ENCODE data around the gene RAB3IL1.

- TF ChIP-seq, protein P1, sequence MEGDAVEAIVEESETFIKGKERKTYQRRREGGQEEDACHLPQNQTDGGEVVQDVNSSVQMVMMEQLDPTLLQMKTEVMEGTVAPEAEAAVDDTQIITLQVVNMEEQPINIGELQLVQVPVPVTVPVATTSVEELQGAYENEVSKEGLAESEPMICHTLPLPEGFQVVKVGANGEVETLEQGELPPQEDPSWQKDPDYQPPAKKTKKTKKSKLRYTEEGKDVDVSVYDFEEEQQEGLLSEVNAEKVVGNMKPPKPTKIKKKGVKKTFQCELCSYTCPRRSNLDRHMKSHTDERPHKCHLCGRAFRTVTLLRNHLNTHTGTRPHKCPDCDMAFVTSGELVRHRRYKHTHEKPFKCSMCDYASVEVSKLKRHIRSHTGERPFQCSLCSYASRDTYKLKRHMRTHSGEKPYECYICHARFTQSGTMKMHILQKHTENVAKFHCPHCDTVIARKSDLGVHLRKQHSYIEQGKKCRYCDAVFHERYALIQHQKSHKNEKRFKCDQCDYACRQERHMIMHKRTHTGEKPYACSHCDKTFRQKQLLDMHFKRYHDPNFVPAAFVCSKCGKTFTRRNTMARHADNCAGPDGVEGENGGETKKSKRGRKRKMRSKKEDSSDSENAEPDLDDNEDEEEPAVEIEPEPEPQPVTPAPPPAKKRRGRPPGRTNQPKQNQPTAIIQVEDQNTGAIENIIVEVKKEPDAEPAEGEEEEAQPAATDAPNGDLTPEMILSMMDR (conservative IDR thresholded peaks at IDR 0.05; ENCODE audit: low read length): no peak
- TF ChIP-seq EZH2phosphoT487 (IDR thresholded peaks at IDR 0.05; ENCODE audit: borderline replicate concordance): no peak
Measured at GRCh38 chr11:61907871-61908729, 9.3 kb downstream of the RAB3IL1 start.
